ENCODE measurements around the gene NT5DC3. TPM values are rescaled to one million over a fixed set of nuclear protein-coding genes. Genes with fewer than 3 reads are reported as not detected.

Gene NT5DC3
- total and polyA plus RNA-seq, 9 of the 15 experiments (the other 6 are each of a cell fraction or from before 2014, with no cell fraction given), result 6.3 to 33.5 (median 24.5) TPM

- no peaks in the 10 kb centered on the region for H3K27me3 ChIP-seq (ENCODE audit: control insufficient read depth in 2 of 2, insufficient read depth in 2 of 2, low read length in 2 of 2)
- intact Hi-C loops (cut with micrococcal nuclease), result no loop called here
Observed at GRCh38 chr12:103758310-103759089, 82.5 kb downstream of the NT5DC3 start.

More at GRCh38 chr12:103758310-103759089, 82.5 kb downstream of the NT5DC3 start:
- no peak overlapping the region for H3K4me2 ChIP-seq (ENCODE audit: insufficient read depth, low read length)
- no TSS peak for BruUV-seq (replicated peaks)
- H4K20me1 ChIP-seq (replicated peaks; ENCODE audit: control insufficient read depth, insufficient read depth, low read length), result no peaks in the 10 kb centered on the region; the same call in 1 of the 2 replicates
- POLR2A ChIA-PET, result interaction anchor here (0.8 to 1.4 kb wide), 2 partner anchors 14 to 15 kb away, joined by 3 to 4 read pairs; no protein-coding TSS in a partner anchor
- no peak overlapping the region for H3K27ac ChIP-seq (ENCODE audit: extremely low read depth, low read depth, low read length)
- H3K79me2 ChIP-seq (ENCODE audit: control insufficient read depth, insufficient read depth, low read length), result no peaks in the 10 kb centered on the region
- no peaks in the 10 kb centered on the region for H3K9me3 ChIP-seq (replicated peaks; ENCODE audit: control insufficient read depth, insufficient read depth, low read depth, low read length)
- DNase-seq (ENCODE audit: extremely low read depth in 1 of 4, low spot score in 3 of 4) (no peak), ATAC-seq (peak; percentile 49; the same call in 2 of the 3 replicates), FAIRE-seq (no peak)
- H3K9ac ChIP-seq (ENCODE audit: insufficient read depth in 1 of 2, low read depth in 2 of 2, low read length in 2 of 2), result peak overlapping the region in 1 of 2 experiments; percentile 48; a peak in 1 of 4 replicates
- in situ Hi-C loops (cut with MboI), result no loop called here
- TF ChIP-seq LCOR (CRISPR knock-in tag; IDR thresholded peaks at IDR 0.05), result no peak
- no peak for TF ChIP-seq NFE2L1 (tag; IDR thresholded peaks at IDR 0.05; ENCODE audit: borderline replicate concordance, low read depth)
- no peak for TF ChIP-seq ZNF280A (IDR thresholded peaks at IDR 0.05; ENCODE audit: low read depth, partially characterized antibody)
- no peak for TF ChIP-seq SMAD3 (CRISPR knock-in tag; conservative IDR thresholded peaks at IDR 0.05)
- peak in 2 of 3 experiments; percentile 6 to 19; a peak in 1 of 6 replicates for TF ChIP-seq CTCF (IDR thresholded peaks at IDR 0.05 in 2 of 3, conservative IDR thresholded peaks at IDR 0.05 in 1 of 3; ENCODE audit: insufficient read depth in 2 of 3, low read depth in 1 of 3, low read length in 3 of 3)
- TF ChIP-seq, protein P1, sequence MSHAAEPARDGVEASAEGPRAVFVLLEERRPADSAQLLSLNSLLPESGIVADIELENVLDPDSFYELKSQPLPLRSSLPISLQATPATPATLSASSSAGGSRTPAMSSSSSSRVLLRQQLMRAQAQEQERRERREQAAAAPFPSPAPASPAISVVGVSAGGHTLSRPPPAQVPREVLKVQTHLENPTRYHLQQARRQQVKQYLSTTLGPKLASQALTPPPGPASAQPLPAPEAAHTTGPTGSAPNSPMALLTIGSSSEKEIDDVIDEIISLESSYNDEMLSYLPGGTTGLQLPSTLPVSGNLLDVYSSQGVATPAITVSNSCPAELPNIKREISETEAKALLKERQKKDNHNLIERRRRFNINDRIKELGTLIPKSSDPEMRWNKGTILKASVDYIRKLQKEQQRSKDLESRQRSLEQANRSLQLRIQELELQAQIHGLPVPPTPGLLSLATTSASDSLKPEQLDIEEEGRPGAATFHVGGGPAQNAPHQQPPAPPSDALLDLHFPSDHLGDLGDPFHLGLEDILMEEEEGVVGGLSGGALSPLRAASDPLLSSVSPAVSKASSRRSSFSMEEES (CRISPR knock-in tag; IDR thresholded peaks at IDR 0.05), result peak; percentile 51
- TF ChIP-seq SMARCE1 (IDR thresholded peaks at IDR 0.05), result no peak
- H3K4me3 ChIP-seq, result no peak overlapping the region
- 66% methylated on average over 10 of the region's 10 CpGs for WGBS (ENCODE audit: insufficient coverage, low coverage, missing lambda C conversion rate)
- peaks cover 3% of the 10 kb centered on the region for H3K9me1 ChIP-seq (ENCODE audit: control insufficient read depth, insufficient read depth, low read length)
- CTCF ChIA-PET (ENCODE audit: low intra/inter-chr PET ratio), result interaction anchor here (0.6 kb wide), 1 partner anchor 172 kb away, joined by 3 read pairs; no protein-coding TSS in a partner anchor
- H3K36me3 ChIP-seq (ENCODE audit: control insufficient read depth, insufficient read depth, low read length), result peaks cover 14% of the 10 kb centered on the region; the same call in 1 of the 3 replicates
- no peaks in the 10 kb centered on the region for H3K4me1 ChIP-seq (replicated peaks in 1 of 2; ENCODE audit: control insufficient read depth in 2 of 2, insufficient read depth in 2 of 2, low read length in 2 of 2)
- H2AFZ ChIP-seq (ENCODE audit: low read depth, low read length), result no peak overlapping the region
